ENCODE measurements around the gene UBE2I.

Gene UBE2I

DNA sequence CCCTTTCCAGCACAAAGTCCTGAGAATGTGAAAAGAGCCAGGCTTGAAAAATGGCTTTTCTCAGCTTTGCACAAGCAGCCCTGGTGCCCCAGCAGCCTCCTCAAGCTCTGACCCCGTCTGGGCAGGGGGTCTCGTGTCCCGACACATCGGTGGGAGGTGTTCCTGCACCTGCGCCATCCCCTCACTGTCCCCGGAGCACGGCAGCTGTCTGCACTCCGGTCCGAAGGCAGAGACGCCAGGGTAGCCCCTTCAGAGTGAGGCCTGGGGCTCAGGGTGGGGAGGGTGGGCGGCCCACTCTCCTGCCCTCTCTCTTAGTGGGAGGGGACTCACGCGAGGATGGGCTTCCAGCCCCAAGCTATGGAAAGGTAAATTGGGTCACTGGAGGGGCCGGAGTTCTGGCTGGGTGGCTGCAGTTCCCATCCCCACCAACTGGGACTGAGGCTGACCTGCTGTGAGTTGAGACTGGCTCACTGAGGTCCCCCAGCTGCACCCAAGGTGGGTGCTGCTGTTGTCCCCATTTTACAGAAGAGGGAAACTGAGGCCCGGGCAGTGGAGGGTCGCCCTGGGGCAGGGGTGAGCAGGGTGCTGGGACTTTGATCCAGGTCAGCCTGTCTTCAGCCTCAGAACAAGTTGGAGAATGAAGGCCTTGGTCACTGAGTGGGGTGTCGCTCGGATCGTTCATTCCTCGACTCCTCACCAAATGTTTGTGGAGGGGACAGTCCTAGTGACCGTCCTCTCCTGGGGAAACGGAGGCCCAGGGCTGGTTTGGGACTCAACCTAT is 21.7 kb downstream of the UBE2I start:
- no peak for DNase-seq

DNA sequence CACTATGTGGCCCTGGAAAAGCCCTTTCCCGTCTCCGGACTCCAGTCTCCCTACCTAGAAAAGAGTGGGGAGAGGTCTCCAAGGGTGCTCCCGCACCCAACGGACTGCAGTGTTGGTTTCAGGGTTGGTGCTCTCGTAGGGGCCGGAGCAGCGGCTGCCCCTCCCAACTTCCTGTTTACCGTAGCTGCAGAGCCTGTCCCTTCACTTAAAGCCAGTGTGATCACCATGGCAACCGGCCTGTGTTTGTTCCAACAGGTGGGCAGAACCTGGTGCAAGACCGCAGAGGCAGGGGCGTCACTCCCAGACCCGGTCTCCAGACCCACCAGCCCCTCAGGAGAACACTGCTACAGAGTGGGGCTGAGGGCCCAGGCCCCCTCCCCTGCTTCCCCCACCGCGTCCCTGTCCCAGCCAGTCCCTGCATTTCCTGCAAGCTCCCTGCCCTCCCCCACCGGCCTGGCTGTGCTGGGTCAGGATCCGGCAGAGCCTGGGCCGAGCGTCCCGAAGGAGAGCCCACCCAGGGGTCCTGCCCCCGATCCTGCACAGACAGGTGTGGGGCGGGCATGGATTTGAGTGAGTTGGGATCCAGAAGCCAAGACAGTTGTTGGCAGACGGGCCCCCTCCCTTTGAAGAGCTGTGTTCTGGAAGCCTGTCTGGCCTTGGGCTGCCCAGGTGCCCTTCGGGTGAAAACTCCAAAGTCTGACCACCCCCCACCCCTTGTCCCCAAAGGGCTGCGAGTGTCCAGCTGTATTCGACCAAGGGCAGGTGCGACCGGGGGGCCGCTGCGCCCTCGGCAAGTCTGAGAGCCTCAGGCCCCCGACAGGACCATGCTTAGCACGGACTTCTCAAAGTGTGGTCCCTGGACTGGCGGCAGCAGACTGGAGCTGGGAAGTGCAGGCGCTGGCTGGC is 22.5 kb downstream of the UBE2I start:
- peak; percentile 62 to 91 (median 76) for DNase-seq

- DNase-seq: peak in 1 of 3 experiments; percentile 50
Measured at GRCh38 chr16:1332618-1333148, 23.2 kb downstream of the UBE2I start.

GRCh38 chr16:1333149-1333812 is 23.8 kb downstream of the UBE2I start, which contains the start of gene BAIAP3:
Gene BAIAP3, plus strand, starts transcription at chr16:1333645. Its CDS starts 4,905 bp downstream, at chr16:1338550.
- peak; percentile 45 to 49 (median 46) for DNase-seq

GRCh38 chr16:1333854-1334700 is 24.6 kb downstream of the UBE2I start:
- DNase-seq: peak in 1 of 3 experiments; percentile 37

GRCh38 chr16:1334739-1335138 is 25.3 kb downstream of the UBE2I start:
- DNase-seq: no peak

GRCh38 chr16:1335211-1335971 is 26.0 kb downstream of the UBE2I start:
- peak in 2 of 3 experiments; percentile 56 to 71 for DNase-seq

- DNase-seq: peak in 2 of 3 experiments; percentile 59 to 72
Measured at GRCh38 chr16:1335996-1336395, 26.6 kb downstream of the UBE2I start.

- DNase-seq: no peak
Measured at GRCh38 chr16:1336619-1337018, 27.2 kb downstream of the UBE2I start.

DNA sequence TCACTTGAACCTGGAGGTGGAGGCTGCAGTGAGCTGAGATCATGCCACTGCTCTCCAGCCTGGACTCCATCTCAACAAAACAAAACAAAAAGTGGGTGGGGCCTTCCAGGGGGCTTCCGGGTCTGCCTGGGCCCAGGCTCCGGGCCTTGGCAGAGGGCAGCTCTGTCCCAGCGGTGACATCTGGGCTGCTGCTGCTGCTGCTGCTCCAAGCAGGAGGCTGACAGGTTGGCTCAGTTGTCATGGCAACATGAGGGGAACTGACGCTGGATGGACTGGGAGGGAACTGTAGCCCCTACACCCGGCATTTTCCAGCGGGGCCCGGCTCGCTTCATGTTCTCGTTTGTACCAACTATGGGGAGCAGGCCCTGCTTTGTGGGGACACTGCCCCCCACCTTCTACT is 28.1 kb downstream of the UBE2I start:
- peak in 1 of 3 experiments; percentile 37 for DNase-seq

GRCh38 chr16:1338119-1338730 is 28.8 kb downstream of the UBE2I start:
- peak; percentile 35 to 67 (median 41) for DNase-seq

DNA sequence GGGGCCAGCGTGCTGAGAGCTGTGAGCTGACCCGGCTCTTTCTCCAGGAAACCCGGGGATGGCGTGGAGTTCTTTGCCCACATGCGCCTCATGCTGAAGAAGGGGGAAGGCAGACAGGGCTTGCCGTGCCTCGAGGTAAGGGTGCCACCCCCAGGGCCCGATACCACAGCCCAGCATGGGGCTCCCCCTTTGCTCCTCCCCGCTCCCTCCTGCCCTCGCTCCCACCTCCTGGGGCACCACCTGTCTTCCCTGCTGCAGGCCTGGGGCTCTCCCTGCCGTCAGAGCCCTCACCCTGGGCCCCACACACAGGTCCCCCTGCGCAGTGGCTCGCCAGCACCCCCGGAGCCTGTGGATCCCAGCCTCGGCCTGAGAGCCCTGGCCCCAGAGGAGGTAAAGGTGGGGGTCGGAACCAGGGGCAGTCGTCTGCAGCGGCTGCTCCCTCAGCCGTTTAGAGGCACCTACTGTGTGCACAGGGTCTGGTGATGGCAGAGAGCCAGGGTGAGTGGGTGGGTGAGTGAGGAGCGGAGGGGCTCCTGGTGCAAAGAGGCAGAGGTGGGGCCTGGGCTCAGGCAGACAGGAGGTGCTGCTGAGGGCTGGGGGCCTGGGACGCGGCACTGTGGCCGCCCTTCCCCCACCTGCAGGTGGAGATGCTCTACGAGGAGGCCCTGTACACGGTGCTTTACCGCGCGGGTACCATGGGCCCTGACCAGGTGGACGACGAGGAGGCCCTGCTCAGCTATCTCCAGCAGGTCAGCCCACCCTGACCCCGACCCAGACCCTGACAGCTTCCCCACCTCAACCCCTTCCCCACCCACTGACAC is 29.6 kb downstream of the UBE2I start:
- no peak for DNase-seq

DNA sequence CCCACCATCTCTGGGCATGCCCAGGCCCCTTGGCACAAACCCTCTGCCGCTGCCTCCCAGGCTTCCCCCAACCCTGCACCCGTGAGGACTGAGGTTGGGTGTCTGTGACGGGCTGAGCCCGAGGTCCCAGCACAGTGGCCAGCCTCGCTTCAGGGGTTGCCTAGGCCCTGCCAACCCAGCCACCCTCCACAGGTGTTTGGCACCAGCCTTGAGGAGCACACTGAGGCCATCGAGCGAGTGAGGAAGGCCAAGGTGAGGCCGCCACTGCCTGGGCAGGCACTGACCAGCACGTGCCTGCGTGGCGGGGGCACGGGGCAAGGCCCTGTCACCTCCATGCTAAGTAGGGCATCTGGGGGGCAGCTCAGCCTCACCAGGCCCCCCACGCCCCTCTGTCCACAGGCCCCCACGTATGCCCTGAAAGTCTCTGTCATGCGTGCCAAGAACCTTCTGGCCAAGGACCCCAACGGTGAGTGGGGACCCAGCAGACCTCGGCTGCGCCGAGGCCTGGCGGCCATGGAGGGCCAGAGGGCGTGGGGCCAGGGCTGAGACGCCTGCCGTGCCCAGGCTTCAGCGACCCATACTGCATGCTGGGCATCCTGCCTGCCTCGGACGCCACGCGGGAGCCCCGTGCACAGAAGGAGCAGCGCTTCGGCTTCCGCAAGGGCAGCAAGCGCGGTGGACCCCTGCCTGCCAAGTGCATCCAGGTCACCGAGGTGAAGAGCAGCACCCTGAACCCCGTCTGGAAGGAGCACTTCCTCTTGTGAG is 31.5 kb downstream of the UBE2I start:
- DNase-seq: no peak

GRCh38 chr16:1341495-1342420 is 32.3 kb downstream of the UBE2I start:
- no peak for DNase-seq

- peak; percentile 93 to 99 (median 97) for DNase-seq
Measured at GRCh38 chr16:1342526-1343427, 33.3 kb downstream of the UBE2I start.

- no peak for DNase-seq
Measured at GRCh38 chr16:1343428-1344242, 34.2 kb downstream of the UBE2I start.
